ENCODE results near the gene NDUFA13. TPM values are rescaled to one million over a fixed set of nuclear protein-coding genes. Genes with fewer than 3 reads are reported as not detected.

Gene NDUFA13
- total RNA-seq, 1 donor from 2014 or later = 278 TPM

GRCh38 chr19:19505669-19506326, 10.2 kb upstream of the NDUFA13 start:
- Mint-ChIP-seq H3K27ac (ENCODE audit: unreplicated experiment) (no peak overlapping the region), H3K9me3 (ENCODE audit: unreplicated experiment) (no peaks in the 10 kb centered on the region), H3K4me1 (ENCODE audit: unreplicated experiment) (no peaks in the 10 kb centered on the region), H3K27me3 (ENCODE audit: unreplicated experiment) (peaks cover 17% of the 10 kb centered on the region), H3K4me3 (ENCODE audit: unreplicated experiment) (no peak overlapping the region), H3K36me3 (ENCODE audit: low read depth, unreplicated experiment) (peaks cover 37% of the 10 kb centered on the region)
- no peak for TF ChIP-seq CTCF (IDR thresholded peaks at IDR 0.05; ENCODE audit: unreplicated experiment)
- DNase-seq (ENCODE audit: low spot score) = no peak

- no peaks in the 10 kb centered on the region for H3K9me3 Mint-ChIP-seq (ENCODE audit: unreplicated experiment)
- DNase-seq (ENCODE audit: low spot score) = no peak
- peaks cover 13% of the 10 kb centered on the region for H3K27me3 Mint-ChIP-seq (ENCODE audit: unreplicated experiment)
- H3K4me3 Mint-ChIP-seq (ENCODE audit: unreplicated experiment) = peak overlapping the region; percentile 78
- peak overlapping the region; percentile 30 for H3K27ac Mint-ChIP-seq (ENCODE audit: unreplicated experiment)
- TF ChIP-seq CTCF (IDR thresholded peaks at IDR 0.05; ENCODE audit: unreplicated experiment) = no peak
- H3K4me1 Mint-ChIP-seq (ENCODE audit: unreplicated experiment) = no peaks in the 10 kb centered on the region
- H3K36me3 Mint-ChIP-seq (ENCODE audit: low read depth, unreplicated experiment) = peaks cover 34% of the 10 kb centered on the region
Measured at GRCh38 chr19:19506592-19506991, 9.4 kb upstream of the NDUFA13 start.

GRCh38 chr19:19507354-19507753, 8.7 kb upstream of the NDUFA13 start:
- Mint-ChIP-seq H3K27me3 (ENCODE audit: unreplicated experiment) (peaks cover 11% of the 10 kb centered on the region), H3K4me1 (ENCODE audit: unreplicated experiment) (no peaks in the 10 kb centered on the region), H3K9me3 (ENCODE audit: unreplicated experiment) (no peaks in the 10 kb centered on the region), H3K27ac (ENCODE audit: unreplicated experiment) (no peak overlapping the region), H3K4me3 (ENCODE audit: unreplicated experiment) (no peak overlapping the region), H3K36me3 (ENCODE audit: low read depth, unreplicated experiment) (peaks cover 28% of the 10 kb centered on the region)
- TF ChIP-seq CTCF (IDR thresholded peaks at IDR 0.05; ENCODE audit: unreplicated experiment) = no peak
- no peak for DNase-seq (ENCODE audit: low spot score)

DNA sequence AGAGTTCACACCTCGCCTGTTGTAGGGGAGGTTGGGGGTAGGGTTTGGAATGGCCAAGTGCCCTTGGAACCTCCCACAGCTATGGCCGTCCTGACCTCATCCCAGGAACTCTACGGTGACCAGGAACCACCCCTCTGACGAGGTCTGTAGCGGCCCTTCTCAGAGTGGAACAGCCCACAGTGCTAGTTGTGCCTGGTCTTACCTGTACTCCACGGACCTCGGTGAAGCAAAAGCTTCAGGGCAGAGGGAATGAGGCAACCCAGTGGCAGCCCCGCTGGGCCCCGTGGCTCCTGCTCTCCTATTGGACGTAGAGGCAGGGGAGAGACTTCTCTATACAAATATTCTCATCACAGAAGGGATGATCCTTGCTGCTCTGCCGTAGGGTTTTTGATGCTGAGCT, 7.8 kb upstream of the NDUFA13 start:
- no peaks in the 10 kb centered on the region for H3K9me3 Mint-ChIP-seq (ENCODE audit: unreplicated experiment)
- H3K27ac Mint-ChIP-seq (ENCODE audit: unreplicated experiment) = no peak overlapping the region
- no peaks in the 10 kb centered on the region for H3K4me1 Mint-ChIP-seq (ENCODE audit: unreplicated experiment)
- no peak for DNase-seq (ENCODE audit: low spot score)
- H3K27me3 Mint-ChIP-seq (ENCODE audit: unreplicated experiment) = peaks cover 7% of the 10 kb centered on the region
- peaks cover 20% of the 10 kb centered on the region for H3K36me3 Mint-ChIP-seq (ENCODE audit: low read depth, unreplicated experiment)
- no peak for TF ChIP-seq CTCF (IDR thresholded peaks at IDR 0.05; ENCODE audit: unreplicated experiment)
- H3K4me3 Mint-ChIP-seq (ENCODE audit: unreplicated experiment) = no peak overlapping the region

DNA sequence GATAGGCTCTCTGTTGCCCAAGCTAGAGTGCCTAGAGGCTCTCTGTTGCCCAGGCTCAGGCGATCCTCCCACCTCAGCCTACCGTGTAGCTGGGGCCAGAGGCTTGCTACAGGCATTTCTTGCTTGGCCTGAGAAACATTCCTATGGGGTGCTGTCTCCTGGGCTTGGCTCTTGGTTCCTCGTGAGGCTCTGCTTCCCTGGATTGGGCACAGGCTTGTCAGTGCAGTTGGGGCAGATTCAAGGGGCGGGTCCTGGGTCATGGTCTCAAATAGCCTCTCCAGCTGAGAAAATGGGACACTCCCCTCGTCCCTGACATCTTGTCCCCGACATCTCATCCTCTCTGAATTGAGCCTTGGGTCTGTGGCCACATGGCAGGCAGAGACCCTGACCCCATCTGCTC, 5.6 kb upstream of the NDUFA13 start:
- no peak overlapping the region for H3K27ac Mint-ChIP-seq (ENCODE audit: unreplicated experiment)
- peaks cover 7% of the 10 kb centered on the region for H3K27me3 Mint-ChIP-seq (ENCODE audit: unreplicated experiment)
- TF ChIP-seq CTCF (IDR thresholded peaks at IDR 0.05; ENCODE audit: unreplicated experiment) = no peak
- H3K9me3 Mint-ChIP-seq (ENCODE audit: unreplicated experiment) = no peaks in the 10 kb centered on the region
- peaks cover 11% of the 10 kb centered on the region for H3K36me3 Mint-ChIP-seq (ENCODE audit: low read depth, unreplicated experiment)
- DNase-seq (ENCODE audit: low spot score) = no peak
- H3K4me3 Mint-ChIP-seq (ENCODE audit: unreplicated experiment) = no peak overlapping the region
- no peaks in the 10 kb centered on the region for H3K4me1 Mint-ChIP-seq (ENCODE audit: unreplicated experiment)

All from endothelial cell (in vitro differentiated cells).